Skeletal muscle tissue (tissue), 4 donors: Measurements from ENCODE around the gene NCF1. TPM values are rescaled to one million over a fixed set of nuclear protein-coding genes. Genes with fewer than 3 reads are reported as not detected.
"Not testable (repeated sequence)": the region's sequence is repeated elsewhere in the genome, so short reads cannot be mapped to it uniquely, and the experiment has no call there.

Experiments
- H3K27ac ChIP-seq: one replicate; pipeline ENCODE4 v1.7.0; 2013; ENCODE audit warnings: mild to moderate bottlenecking, low read depth, low read length, inconsistent platforms
- H3K27me3 ChIP-seq, 3 donors: one replicate each; pipeline ENCODE4 v1.7.0; 2013; ENCODE audit warnings: low read length in 3 of 3; ENCODE audit not compliant: control insufficient read depth in 3 of 3, insufficient read depth in 3 of 3
- H3K36me3 ChIP-seq, 3 donors: one replicate each; pipeline ENCODE4 v1.7.0; 2013; ENCODE audit warnings: low read length in 3 of 3; ENCODE audit not compliant: control insufficient read depth in 3 of 3, insufficient read depth in 3 of 3
- H3K4me1 ChIP-seq, 3 donors: one replicate each; pipeline ENCODE4 v1.7.0; 2013; ENCODE audit warnings: low read length in 3 of 3, mild to moderate bottlenecking in 3 of 3; ENCODE audit not compliant: control insufficient read depth in 3 of 3, insufficient read depth in 3 of 3
- H3K4me3 ChIP-seq, 3 donors: one replicate each; pipeline ENCODE4 v1.7.0; 2013; ENCODE audit warnings: low read length in 3 of 3
- H3K9ac ChIP-seq, 3 donors: one replicate each; pipeline ENCODE4 v1.7.0; 2013; ENCODE audit warnings: low read length in 3 of 3, mild to moderate bottlenecking in 3 of 3, moderate library complexity in 2 of 3, low read depth in 1 of 3
- H3K9me3 ChIP-seq, 3 donors: one replicate each; pipeline ENCODE4 v1.7.0; 2013; ENCODE audit warnings: low read length in 3 of 3; ENCODE audit not compliant: control insufficient read depth in 3 of 3
- total RNA-seq: library from RNA; depleted of rRNA; stranded (reverse); fragments of >200 nt; gene quantifications from one replicate; pipeline ENCODE4 v1.2.3, GENCODE V29; 2014
- donor health status: Osteomylitis.

The NCF1 gene
- total RNA-seq, 1 donor from 2014 or later: 1.6 TPM

DNA sequence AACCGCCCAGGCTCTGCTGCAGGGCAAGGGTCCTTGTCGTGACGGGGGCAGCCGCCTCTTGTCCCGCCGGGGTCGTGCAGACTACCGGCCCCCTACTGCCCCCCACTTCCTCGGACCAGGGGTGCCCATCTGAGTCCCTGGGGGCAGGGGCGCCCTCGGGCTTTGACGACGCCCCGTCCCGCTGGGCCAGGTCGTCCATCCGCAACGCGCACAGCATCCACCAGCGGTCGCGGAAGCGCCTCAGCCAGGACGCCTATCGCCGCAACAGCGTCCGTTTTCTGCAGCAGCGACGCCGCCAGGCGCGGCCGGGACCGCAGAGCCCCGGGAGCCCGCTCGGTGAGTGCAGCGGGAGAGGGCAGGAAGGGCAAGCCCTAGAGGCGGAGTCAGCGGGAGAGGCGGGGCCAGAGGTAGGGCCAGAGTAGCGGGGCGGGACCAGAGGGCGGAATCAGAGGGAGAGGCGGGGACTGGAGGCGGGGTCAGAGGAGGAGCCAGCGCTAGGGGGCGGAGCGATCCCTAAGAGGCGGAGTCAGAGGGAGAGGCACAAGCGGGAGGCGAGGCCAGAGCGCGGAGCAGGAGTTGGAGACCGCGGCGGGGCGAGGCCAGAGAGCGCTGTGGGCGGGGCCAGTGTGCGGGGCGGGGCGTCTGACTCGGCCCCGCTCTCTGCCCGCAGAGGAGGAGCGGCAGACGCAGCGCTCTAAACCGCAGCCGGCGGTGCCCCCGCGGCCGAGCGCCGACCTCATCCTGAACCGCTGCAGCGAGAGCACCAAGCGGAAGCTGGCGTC, 14.7 kb downstream of the NCF1 start:
- H3K4me1 ChIP-seq, H3K36me3 ChIP-seq, H3K27ac ChIP-seq, H3K9me3 ChIP-seq, H3K27me3 ChIP-seq, H3K4me3 ChIP-seq: not testable (repeated sequence)
- peak overlapping the region in 1 of 3 donors; percentile 25 for H3K9ac ChIP-seq

DNA sequence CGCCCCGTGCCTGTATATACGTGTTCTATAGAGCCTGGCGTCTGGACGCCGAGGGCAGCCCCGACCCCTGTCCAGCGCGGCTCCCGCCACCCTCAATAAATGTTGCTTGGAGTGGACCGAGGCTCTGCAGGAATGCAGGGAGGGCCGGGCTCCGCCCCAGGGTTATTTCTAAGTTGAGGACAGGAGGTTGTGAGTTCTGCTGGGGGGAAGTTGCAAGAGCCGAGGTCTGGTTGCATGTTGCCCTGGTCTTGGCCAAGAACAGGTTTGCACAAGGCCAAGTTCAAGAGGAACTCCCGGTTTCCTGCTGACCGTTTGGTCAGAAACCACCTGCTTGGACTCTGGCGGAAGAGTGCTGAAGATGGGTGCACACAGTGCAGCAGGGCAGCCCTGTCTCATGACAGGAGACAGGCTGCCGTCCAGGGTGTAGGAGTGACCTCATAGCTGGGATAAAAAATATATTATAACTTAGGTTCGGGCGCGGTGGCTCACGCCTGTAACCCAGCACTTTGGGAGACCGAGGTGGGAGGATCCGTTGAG, 15.5 kb downstream of the NCF1 start:
- H3K27ac ChIP-seq, H3K4me3 ChIP-seq: not testable (repeated sequence)

DNA sequence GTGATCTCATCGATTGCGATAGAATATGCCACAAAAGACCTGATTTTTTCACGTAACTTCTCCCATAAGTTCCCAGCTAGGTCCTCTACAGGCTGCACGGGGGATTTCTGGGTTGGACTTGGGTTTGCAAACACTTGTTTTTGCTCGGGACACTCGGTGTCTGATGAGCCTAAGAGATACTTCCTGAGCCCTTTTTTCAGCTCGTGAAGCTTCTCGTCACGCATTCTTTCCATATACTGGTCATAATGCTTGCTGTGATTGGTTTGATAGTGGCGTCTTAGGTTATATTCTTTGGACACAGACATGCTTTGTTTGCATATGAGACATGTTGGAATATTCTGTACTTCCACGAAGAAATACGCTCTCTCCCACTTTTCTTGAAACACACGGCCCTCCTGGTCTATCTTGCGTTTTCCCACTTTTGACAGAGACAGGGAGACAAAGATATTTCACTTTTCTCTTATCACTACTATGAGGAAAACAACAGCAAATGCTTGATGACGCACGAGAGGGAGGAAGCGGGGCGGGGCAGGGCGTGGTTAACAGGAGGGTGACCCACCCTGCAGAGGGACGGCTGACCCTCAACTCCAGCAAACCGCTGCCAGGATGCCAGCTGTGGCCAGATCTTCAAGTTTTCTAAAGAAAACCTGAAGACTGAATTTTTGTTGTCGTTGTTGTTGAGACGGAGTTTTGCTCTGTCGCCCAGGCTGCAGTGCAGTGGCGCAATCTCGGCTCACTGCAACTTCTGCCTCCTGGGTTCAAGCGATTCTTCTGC, 24.2 kb downstream of the NCF1 start:
- not testable (repeated sequence) for H3K27ac ChIP-seq, H3K36me3 ChIP-seq, H3K27me3 ChIP-seq, H3K4me1 ChIP-seq, H3K9me3 ChIP-seq, H3K9ac ChIP-seq, H3K4me3 ChIP-seq

More for the DNA sequence above, 15.5 kb downstream of the NCF1 start:
- H3K36me3 ChIP-seq, H3K27me3 ChIP-seq, H3K9me3 ChIP-seq, H3K9ac ChIP-seq, H3K4me1 ChIP-seq: not testable (repeated sequence)

DNA sequence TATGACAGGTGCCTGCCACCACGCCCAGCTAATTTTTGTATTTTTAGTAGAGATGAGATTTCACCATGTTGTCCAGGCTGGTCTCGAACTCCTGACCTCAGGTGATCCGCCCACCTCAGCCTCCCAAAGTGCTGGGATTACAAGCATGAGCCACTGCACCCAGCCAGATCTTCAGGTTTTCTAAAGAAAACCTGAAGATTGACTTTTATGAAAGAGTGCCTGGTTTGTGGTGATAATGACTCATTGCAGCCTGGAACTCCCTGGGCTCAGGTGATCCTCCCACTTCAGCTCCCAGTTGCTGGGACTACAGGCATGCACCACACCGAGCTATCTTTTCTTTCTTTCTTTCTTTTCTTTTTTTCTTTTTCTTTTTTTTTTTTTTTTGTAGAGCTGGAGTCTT, 24.8 kb downstream of the NCF1 start:
- not testable (repeated sequence) for H3K9me3 ChIP-seq, H3K27me3 ChIP-seq, H3K36me3 ChIP-seq, H3K9ac ChIP-seq, H3K4me3 ChIP-seq, H3K4me1 ChIP-seq, H3K27ac ChIP-seq

DNA sequence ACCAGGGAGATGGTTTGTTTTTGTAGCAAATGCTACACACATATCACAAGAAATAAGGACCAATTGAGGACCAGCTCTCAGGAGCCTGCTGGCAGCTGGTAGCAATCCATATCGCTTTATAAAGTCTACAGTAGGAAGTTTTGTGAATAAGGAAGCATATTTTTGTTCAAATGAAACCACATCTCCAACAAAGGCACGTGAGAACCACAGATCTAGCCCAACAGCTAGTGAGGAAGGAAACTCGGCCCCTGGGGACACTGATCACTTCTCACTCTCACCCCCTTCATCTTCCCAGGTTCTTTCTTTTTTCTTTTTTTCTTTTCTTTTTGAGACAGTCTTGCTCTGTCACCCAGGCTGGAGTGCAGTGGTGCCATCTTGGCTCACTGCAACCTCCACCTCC, 42.1 kb downstream of the NCF1 start:
- not testable (repeated sequence) for H3K4me1 ChIP-seq, H3K9me3 ChIP-seq, H3K4me3 ChIP-seq, H3K9ac ChIP-seq, H3K27me3 ChIP-seq, H3K36me3 ChIP-seq, H3K27ac ChIP-seq

DNA sequence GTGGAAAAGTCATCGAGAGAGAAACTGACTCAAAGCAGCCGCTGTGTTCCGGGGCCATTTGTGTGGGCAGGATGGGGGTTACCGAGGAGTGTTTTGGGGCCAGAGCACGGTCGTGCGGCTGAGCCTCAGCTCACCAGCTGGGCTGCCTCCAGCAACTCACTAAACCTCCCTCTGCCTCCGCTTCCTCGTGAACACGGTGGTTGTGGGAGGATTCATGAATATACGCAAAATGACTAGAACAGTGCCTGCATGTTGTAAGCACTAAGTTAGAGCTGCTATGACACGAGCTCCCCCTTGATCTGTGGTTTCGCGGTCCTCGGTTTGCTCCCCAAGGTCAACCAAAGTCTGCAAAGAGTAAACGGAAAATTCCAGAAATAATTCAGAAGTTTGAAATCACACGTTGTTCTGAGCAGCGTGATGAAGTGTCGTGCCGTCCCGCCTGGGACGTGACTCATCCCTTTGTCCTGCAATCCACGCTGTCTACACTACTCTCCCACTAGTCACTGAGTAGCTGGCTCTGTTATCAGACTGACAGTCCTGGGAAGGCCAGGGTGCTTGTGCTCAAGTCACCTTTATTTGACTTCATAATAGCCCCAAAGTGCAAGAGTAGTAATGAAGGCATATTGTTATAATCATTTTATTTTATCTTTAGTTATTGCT, 46.5 kb downstream of the NCF1 start:
- H3K9ac ChIP-seq, H3K9me3 ChIP-seq, H3K36me3 ChIP-seq, H3K27ac ChIP-seq, H3K4me1 ChIP-seq, H3K4me3 ChIP-seq, H3K27me3 ChIP-seq: not testable (repeated sequence)

DNA sequence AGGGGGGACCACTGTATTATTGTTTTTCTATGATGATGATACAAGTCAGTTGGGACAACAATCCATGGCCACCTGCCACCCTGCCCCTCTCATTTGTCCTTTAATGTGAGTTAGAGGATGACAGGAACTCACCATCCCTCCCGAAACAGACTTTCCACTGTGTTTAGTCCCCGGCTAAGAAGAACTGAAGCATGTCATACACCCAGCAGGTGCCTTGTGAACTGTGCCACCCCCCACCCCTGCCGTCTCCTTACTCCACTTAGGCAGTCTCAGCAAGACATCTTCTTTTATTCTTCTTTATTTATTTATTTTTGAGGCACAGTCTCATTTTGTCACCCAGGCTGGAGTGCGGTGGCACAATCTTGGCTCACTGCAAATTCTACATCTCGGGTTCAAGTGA, 47.4 kb downstream of the NCF1 start:
- H3K9me3 ChIP-seq, H3K27me3 ChIP-seq, H3K4me1 ChIP-seq, H3K27ac ChIP-seq, H3K4me3 ChIP-seq, H3K36me3 ChIP-seq, H3K9ac ChIP-seq: not testable (repeated sequence)

DNA sequence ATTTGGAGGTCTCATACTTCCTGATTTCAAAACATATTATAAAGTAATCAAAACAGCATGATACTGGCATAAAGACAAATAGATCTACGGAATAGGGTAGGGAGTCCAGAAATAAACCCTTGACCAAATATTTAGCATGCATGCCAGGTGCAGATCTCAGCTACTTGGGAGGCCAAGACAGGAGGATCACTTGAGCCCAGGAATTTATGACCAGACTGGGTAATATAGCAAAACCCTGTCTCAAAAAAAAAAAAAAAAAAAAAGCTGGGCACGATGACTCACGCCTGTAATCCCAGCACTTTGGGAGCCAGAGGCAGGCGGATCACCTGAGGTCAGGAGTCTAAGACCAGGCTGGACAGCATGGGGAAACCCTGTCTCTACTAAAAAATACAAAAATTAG, 56.1 kb downstream of the NCF1 start:
- not testable (repeated sequence) for H3K4me1 ChIP-seq, H3K9ac ChIP-seq, H3K27me3 ChIP-seq, H3K27ac ChIP-seq, H3K36me3 ChIP-seq, H3K4me3 ChIP-seq, H3K9me3 ChIP-seq

DNA sequence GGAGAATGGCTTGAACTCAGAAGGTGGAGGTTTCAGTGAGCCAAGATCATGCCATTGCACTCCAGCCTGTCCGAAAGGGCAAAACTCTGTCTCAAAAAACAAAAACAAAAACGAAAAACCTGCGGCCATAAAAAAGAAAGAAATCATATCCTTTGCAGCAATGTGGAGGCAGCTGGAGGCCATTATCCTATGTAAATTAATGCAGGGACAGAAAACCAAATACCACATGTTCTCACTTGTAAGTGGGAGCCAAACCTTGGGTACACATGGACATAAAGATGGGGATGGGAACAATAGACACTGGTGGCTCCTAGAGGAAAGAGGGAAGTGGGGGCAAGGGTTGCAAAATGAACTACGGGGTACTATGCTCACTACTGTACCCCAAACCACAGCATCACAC, 56.6 kb downstream of the NCF1 start:
- H3K4me3 ChIP-seq: not testable (repeated sequence)

More for the DNA sequence above, 56.6 kb downstream of the NCF1 start:
- H3K27ac ChIP-seq, H3K27me3 ChIP-seq, H3K4me1 ChIP-seq, H3K9ac ChIP-seq, H3K9me3 ChIP-seq, H3K36me3 ChIP-seq: not testable (repeated sequence)
